Breast epithelium (tissue), 3 donors: ENCODE measurements around the gene ACAA1.

Experiments
- POLR2A ChIP-seq: fragments of 450-650 bp; IDR thresholded peaks from one replicate; pipeline ENCODE4 v1.6.1; 2016; ENCODE audit warnings: antibody characterized with exemption, mild to moderate bottlenecking, moderate library complexity
- POLR2AphosphoS5 ChIP-seq, 3 donors: sonication (generic); formaldehyde crosslinking; IDR thresholded peaks; one replicate each; pipeline ENCODE4 v1.6.1; 2017; ENCODE audit warnings: antibody characterized with exemption in 3 of 3
- TF ChIP-seq, protein P1 (sequence below), 3 donors: fragments of 450-650 bp; IDR thresholded peaks; one replicate each; pipeline ENCODE4 v1.5.1; 2016 to 2017; ENCODE audit warnings: antibody characterized with exemption in 3 of 3, mild to moderate bottlenecking in 3 of 3, moderate library complexity in 3 of 3

DNA sequence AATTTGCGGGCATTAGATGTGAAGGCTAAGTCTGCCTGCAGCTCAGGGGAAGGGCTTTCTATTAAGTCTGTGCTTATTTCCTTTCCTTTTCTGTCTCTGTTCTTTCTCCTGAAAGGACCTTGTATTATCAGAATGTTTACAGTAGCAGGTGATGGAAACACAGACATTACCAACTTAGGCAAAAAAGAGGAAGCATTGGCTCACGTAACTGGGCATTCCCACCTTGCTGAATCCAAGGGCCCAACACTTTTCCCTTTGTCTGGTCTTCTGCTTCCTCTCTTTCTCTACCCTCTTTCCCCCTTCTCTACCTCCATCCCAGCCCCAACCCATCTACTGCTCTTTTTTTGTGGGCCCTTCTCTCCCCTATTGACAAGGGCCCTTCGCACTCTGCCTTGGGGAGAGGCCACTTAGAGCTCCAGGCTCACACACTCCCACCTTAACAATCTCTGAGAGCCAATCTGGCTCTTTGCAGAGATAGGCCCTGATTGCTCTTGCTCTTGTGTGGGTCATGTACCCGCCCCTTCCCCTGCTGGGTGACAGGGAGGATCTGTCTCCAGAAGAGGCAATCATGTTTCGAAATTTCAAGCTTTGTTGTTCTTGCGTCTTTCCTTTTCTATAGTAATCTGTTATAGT, 35.0 kb downstream of the ACAA1 start:
- TF ChIP-seq, protein P1, sequence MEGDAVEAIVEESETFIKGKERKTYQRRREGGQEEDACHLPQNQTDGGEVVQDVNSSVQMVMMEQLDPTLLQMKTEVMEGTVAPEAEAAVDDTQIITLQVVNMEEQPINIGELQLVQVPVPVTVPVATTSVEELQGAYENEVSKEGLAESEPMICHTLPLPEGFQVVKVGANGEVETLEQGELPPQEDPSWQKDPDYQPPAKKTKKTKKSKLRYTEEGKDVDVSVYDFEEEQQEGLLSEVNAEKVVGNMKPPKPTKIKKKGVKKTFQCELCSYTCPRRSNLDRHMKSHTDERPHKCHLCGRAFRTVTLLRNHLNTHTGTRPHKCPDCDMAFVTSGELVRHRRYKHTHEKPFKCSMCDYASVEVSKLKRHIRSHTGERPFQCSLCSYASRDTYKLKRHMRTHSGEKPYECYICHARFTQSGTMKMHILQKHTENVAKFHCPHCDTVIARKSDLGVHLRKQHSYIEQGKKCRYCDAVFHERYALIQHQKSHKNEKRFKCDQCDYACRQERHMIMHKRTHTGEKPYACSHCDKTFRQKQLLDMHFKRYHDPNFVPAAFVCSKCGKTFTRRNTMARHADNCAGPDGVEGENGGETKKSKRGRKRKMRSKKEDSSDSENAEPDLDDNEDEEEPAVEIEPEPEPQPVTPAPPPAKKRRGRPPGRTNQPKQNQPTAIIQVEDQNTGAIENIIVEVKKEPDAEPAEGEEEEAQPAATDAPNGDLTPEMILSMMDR (IDR thresholded peaks at IDR 0.05) = no peak
- TF ChIP-seq POLR2A = no peak
- TF ChIP-seq POLR2AphosphoS5 (IDR thresholded peaks at IDR 0.05) = no peak
